ENCODE measurements around the gene CCDC187.
"Not testable (repeated sequence)": the region's sequence is repeated elsewhere in the genome, so short reads cannot be mapped to it uniquely, and the experiment has no call there.

GRCh38 chr9:136236471-136237410, 67.2 kb downstream of the CCDC187 start:
- TF ChIP-seq CTCF (optimal IDR thresholded peaks at IDR 0.05 in 1 of 3, IDR thresholded peaks at IDR 0.05 in 1 of 3, conservative IDR thresholded peaks at IDR 0.05 in 1 of 3; ENCODE audit: extremely low read depth in 1 of 3, insufficient read depth in 2 of 3, low read length in 3 of 3); EZH2 (IDR thresholded peaks at IDR 0.05; ENCODE audit: low read length): not testable (repeated sequence)
